Putamen (tissue), 1 donor: ENCODE data around the gene EVI5.
"Not testable (repeated sequence)": the region's sequence is repeated elsewhere in the genome, so short reads cannot be mapped to it uniquely, and the experiment has no call there.

Source experiments
- DNase-seq: peaks from one replicate; pipeline ENCODE4 v3.0.0-alpha.2; 2016; ENCODE audit warnings: low spot score

EVI5 gene

GRCh38 chr1:92690212-92690906 lies 94.5 kb downstream of the EVI5 start:
- no peak for DNase-seq

- DNase-seq: no peak
Measured at GRCh38 chr1:92679980-92680379, 104.9 kb downstream of the EVI5 start.

- DNase-seq: no peak
Measured at GRCh38 chr1:92663775-92664174, 121.1 kb downstream of the EVI5 start.

GRCh38 chr1:92662048-92662447 lies 122.9 kb downstream of the EVI5 start:
- no peak for DNase-seq

- DNase-seq: no peak
Measured at GRCh38 chr1:92657701-92658100, 127.2 kb downstream of the EVI5 start.

GRCh38 chr1:92655197-92655801 lies 129.6 kb downstream of the EVI5 start:
- DNase-seq: no peak

GRCh38 chr1:92653605-92654381 lies 131.1 kb downstream of the EVI5 start:
- no peak for DNase-seq

- DNase-seq: not testable (repeated sequence)
Measured at GRCh38 chr1:92640686-92641085, 144.2 kb downstream of the EVI5 start.

GRCh38 chr1:92638498-92638897 lies 146.4 kb downstream of the EVI5 start:
- DNase-seq: no peak

GRCh38 chr1:92635203-92635602 lies 149.7 kb downstream of the EVI5 start:
- not testable (repeated sequence) for DNase-seq

DNA sequence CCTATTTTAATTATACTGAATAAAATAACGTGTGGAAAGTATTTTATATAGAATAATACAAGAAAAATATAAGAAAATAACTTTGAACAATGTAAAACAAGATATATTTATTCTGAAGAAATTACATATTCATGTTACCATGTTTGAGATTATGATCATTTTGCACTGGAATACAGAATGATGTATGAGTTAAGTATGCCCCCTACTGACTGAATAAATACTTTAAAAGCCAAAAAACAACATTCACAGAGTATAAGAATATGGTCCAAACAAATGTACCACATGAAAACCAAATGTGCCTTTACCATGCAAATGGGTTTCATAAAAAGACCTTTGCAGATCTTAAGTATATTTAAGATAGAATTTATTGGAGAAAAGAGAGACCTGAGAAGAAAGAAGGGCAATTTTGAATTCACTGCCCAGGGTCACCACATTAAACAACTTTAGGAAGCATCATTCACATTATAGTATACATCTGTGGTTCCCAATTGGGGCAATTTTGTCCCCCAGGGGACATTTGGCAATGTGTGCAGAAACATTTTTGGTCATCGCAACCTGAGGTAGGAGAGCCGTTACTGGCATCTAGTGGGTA lies 161.6 kb downstream of the EVI5 start:
- no peak for DNase-seq

DNA sequence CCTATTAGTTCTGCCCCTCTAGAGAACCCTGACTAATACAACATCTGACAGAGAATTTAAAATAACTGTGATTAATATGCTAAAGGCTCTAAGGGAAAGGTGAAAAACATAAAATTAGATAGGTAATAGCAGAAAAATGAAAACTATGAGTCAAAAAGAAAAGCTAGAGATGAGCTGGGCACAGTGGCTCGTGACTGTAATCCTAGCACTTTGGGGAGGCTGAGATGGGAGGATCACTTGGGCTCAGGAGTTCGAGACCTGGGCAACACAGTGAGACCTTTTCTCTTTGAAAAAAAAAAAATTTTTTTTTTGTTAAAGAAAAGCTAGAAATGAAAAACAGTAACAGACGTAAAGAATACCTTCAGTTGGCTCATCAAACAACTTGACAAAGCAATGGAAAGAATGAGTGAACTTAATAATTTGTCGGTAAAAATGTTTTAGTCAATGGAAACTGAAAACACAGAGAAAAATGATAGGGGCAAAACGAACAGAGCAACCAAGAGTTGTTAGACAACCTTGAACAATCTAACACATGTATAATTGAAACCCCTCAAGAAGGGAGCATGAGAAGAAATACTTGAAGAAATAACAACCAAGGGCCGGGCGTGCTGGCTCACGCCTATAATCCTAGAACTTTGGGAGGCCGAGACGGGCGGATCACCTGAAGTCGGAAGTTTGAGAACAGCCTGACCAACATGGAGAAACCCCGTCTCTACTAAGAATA lies 165.3 kb downstream of the EVI5 start:
- DNase-seq: no peak

- DNase-seq: no peak
Measured at GRCh38 chr1:92601044-92601443, 183.9 kb downstream of the EVI5 start.

GRCh38 chr1:92599184-92599583 lies 185.7 kb downstream of the EVI5 start:
- no peak for DNase-seq

- not testable (repeated sequence) for DNase-seq
Measured at GRCh38 chr1:92589361-92589760, 195.5 kb downstream of the EVI5 start.

- no peak for DNase-seq
Measured at GRCh38 chr1:92587445-92587844, 197.5 kb downstream of the EVI5 start.

DNA sequence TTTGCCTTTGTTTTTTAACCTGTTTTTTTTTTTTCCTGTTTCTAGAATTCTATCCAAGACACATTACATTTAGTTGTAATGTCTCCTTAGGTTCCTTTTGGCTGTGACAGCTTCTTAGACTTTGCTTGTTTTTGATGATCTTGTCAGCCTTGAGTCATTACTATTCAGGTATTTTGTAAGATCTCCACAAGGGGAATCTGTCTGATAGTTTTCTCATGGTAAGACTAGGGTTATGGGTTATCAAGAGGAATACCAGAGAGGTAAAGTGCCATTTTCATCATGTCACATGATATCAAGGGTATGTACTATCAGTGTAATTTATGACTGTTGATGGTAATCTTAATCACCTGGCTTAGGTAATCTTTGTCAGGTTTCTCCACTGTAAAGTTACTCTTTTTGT lies 199.1 kb downstream of the EVI5 start:
- DNase-seq: no peak

DNA sequence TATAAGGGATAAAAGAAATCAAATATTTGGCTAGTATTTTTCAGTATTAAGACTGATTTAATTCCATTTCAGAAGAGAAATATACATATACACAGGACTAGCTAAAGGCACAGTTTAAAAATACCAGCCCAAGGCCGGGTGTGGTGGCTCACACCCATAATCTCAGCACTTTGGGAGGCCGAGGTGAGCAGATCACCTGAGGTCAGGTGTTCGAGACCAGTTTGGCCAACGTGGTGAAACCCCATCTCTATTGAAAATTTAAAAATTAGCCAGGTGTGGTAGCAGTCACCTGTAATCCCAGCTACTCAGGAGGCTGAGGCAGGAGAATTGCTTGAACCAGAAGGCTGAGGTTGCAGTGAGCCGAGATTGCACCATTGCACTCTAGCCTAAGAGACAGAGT lies 200.1 kb downstream of the EVI5 start:
- DNase-seq: not testable (repeated sequence)

GRCh38 chr1:92583821-92584760 lies 200.8 kb downstream of the EVI5 start:
- no peak for DNase-seq

- DNase-seq: no peak
Measured at GRCh38 chr1:92577261-92577895, 207.5 kb downstream of the EVI5 start.
